Hepatocyte (in vitro differentiated cells): Measurements from ENCODE around the gene ERGIC1. TPM values are rescaled to one million over a fixed set of nuclear protein-coding genes. Genes with fewer than 3 reads are reported as not detected.

Source experiments
- DNase-seq: peaks from one replicate; pipeline ENCODE4 v3.0.0-alpha.2; 2016; ENCODE audit warnings: low spot score
- H2AFZ ChIP-seq: fragments of 200-600 bp; sonication (generic); 2 replicates; pipeline ENCODE4 v1.6.0; 2016; ENCODE audit warnings: antibody characterized with exemption, mild to moderate bottlenecking
- H3K27ac ChIP-seq: fragments of 200-600 bp; sonication (generic); 2 replicates; pipeline ENCODE4 v1.5.1; 2016; ENCODE audit warnings: mild to moderate bottlenecking
- H3K27me3 ChIP-seq: fragments of 200-600 bp; sonication (generic); 2 replicates; pipeline ENCODE4 v1.6.1; 2016
- H3K36me3 ChIP-seq: fragments of 200-600 bp; sonication (generic); replicated peaks from 2 replicates; pipeline ENCODE4 v1.5.1; 2016; ENCODE audit warnings: low read depth; ENCODE audit not compliant: insufficient read depth
- H3K4me1 ChIP-seq: fragments of 200-600 bp; sonication (generic); 2 replicates; pipeline ENCODE4 v1.5.1; 2016; ENCODE audit warnings: mild to moderate bottlenecking, moderate library complexity; ENCODE audit not compliant: insufficient read depth
- H3K4me2 ChIP-seq: fragments of 200-600 bp; sonication (generic); 2 replicates; pipeline ENCODE4 v1.6.0; 2016
- H3K4me3 ChIP-seq: fragments of 200-600 bp; sonication (generic); 2 replicates; pipeline ENCODE4 v1.5.1; 2016; ENCODE audit warnings: mild to moderate bottlenecking
- H3K79me2 ChIP-seq: fragments of 200-600 bp; sonication (generic); 2 replicates; pipeline ENCODE4 v1.6.0; 2017; ENCODE audit warnings: mild to moderate bottlenecking
- H3K9me2 ChIP-seq: fragments of 200-600 bp; sonication (generic); replicated peaks from 2 replicates; pipeline ENCODE4 v1.6.0; 2017; ENCODE audit warnings: mild to moderate bottlenecking; ENCODE audit not compliant: insufficient read depth
- H3K9me3 ChIP-seq: fragments of 200-600 bp; sonication (generic); 2 replicates; pipeline ENCODE4 v1.5.1; 2016; ENCODE audit warnings: low read depth, mild to moderate bottlenecking
- H4K20me1 ChIP-seq: fragments of 200-600 bp; sonication (generic); 2 replicates; pipeline ENCODE4 v1.6.0; 2016; ENCODE audit warnings: mild to moderate bottlenecking; ENCODE audit not compliant: insufficient read depth, poor library complexity, severe bottlenecking
- CTCF ChIP-seq: fragments of 200-600 bp; sonication (generic); IDR thresholded peaks from 2 replicates; pipeline ENCODE4 v1.5.1; 2016; ENCODE audit warnings: antibody characterized with exemption, mild to moderate bottlenecking; ENCODE audit not compliant: poor library complexity
- EZH2 ChIP-seq: fragments of 200-600 bp; sonication (generic); IDR thresholded peaks from 2 replicates; pipeline ENCODE4 v1.6.1; 2016; ENCODE audit warnings: antibody characterized with exemption, mild to moderate bottlenecking, borderline replicate concordance
- EZH2phosphoT487 ChIP-seq: fragments of 200-600 bp; sonication (generic); IDR thresholded peaks from one replicate; pipeline ENCODE4 v1.6.1; 2018; ENCODE audit warnings: antibody characterized with exemption, mild to moderate bottlenecking, low read depth, moderate library complexity; ENCODE audit not compliant: unreplicated experiment, severe bottlenecking
- WGBS: methylation state at CpG from one replicate; pipeline ENCODE4 v1.1.6; 2016; ENCODE audit warnings: low lambda C conversion rate; ENCODE audit errors: missing lambda C conversion rate; 5-methylcytosine and 5-hydroxymethylcytosine counted together
- polyA plus RNA-seq: library from polyadenylated mRNA; unstranded; fragments of >200 nt; fragmentation: Nextera tagmentation; extraction: Ambion mirVana; gene quantifications from 2 replicates; pipeline ENCODE4 v1.2.1, GENCODE V29; 2016
- total RNA-seq: library from RNA; depleted of rRNA; stranded (reverse); fragments of >200 nt; gene quantifications from 2 replicates; pipeline ENCODE4 v1.2.3, GENCODE V29; 2014

ERGIC1 gene
- total and polyA plus RNA-seq, 2 experiments from 2014 or later: 39.1 to 107 TPM

- no peaks in the 10 kb centered on the region for H3K27me3 ChIP-seq
- no peaks in the 10 kb centered on the region for H3K36me3 ChIP-seq
- no peak overlapping the region for H2AFZ ChIP-seq
- H3K4me2 ChIP-seq: no peak overlapping the region
- WGBS: 90% methylated on average over 12 of the region's 12 CpGs
- H3K4me1 ChIP-seq: peaks cover 14% of the 10 kb centered on the region
- H3K79me2 ChIP-seq: peaks cover 96% of the 10 kb centered on the region
- H3K9me3 ChIP-seq: no peaks in the 10 kb centered on the region
- H4K20me1 ChIP-seq: peaks cover 5% of the 10 kb centered on the region
- TF ChIP-seq EZH2phosphoT487 (no peak), EZH2 (no peak), CTCF (no peak)
- no peak overlapping the region for H3K4me3 ChIP-seq
- DNase-seq: no peak
- H3K27ac ChIP-seq: no peak overlapping the region
- H3K9me2 ChIP-seq: no peaks in the 10 kb centered on the region
These were observed 6.5 kb downstream of the ERGIC1 start for GRCh38 chr5:172840432-172841154.

- H3K9me3 ChIP-seq: no peaks in the 10 kb centered on the region
- no peaks in the 10 kb centered on the region for H3K9me2 ChIP-seq
- H3K4me2 ChIP-seq: no peak overlapping the region
- H3K79me2 ChIP-seq: peaks cover 96% of the 10 kb centered on the region
- H2AFZ ChIP-seq: no peak overlapping the region
- H3K27me3 ChIP-seq: no peaks in the 10 kb centered on the region
- TF ChIP-seq CTCF (no peak), EZH2 (no peak), EZH2phosphoT487 (no peak)
- H4K20me1 ChIP-seq: peaks cover 5% of the 10 kb centered on the region
- H3K4me3 ChIP-seq: no peak overlapping the region
- no peak for DNase-seq
- H3K36me3 ChIP-seq: no peaks in the 10 kb centered on the region
- H3K4me1 ChIP-seq: peaks cover 7% of the 10 kb centered on the region
- no peak overlapping the region for H3K27ac ChIP-seq
- WGBS: 90% methylated on average over 6 of the region's 6 CpGs
These were observed 7.2 kb downstream of the ERGIC1 start for GRCh38 chr5:172841256-172841655.

- H3K9me3 ChIP-seq: no peaks in the 10 kb centered on the region
- H3K4me1 ChIP-seq: peaks cover 11% of the 10 kb centered on the region
- H3K36me3 ChIP-seq: no peaks in the 10 kb centered on the region
- 93% methylated on average over 18 of the region's 18 CpGs for WGBS
- H3K27ac ChIP-seq: no peak overlapping the region
- peaks cover 10% of the 10 kb centered on the region for H4K20me1 ChIP-seq
- DNase-seq: no peak
- H2AFZ ChIP-seq: no peak overlapping the region
- no peak overlapping the region for H3K4me3 ChIP-seq
- no peaks in the 10 kb centered on the region for H3K27me3 ChIP-seq
- H3K9me2 ChIP-seq: no peaks in the 10 kb centered on the region
- TF ChIP-seq EZH2phosphoT487: no peak
- TF ChIP-seq CTCF: no peak
- peaks cover 97% of the 10 kb centered on the region for H3K79me2 ChIP-seq
- no peak overlapping the region for H3K4me2 ChIP-seq
These were observed 9.9 kb downstream of the ERGIC1 start for GRCh38 chr5:172843825-172844576.
